Hepatocyte (in vitro differentiated cells): ENCODE measurements around the gene RGS3.

Source experiments
- CTCF ChIP-seq: fragments of 200-600 bp; sonication (generic); IDR thresholded peaks from 2 replicates; pipeline ENCODE4 v1.5.1; 2016; ENCODE audit warnings: antibody characterized with exemption, mild to moderate bottlenecking; ENCODE audit not compliant: poor library complexity
- EZH2phosphoT487 ChIP-seq: fragments of 200-600 bp; sonication (generic); IDR thresholded peaks from one replicate; pipeline ENCODE4 v1.6.1; 2018; ENCODE audit warnings: antibody characterized with exemption, mild to moderate bottlenecking, low read depth, moderate library complexity; ENCODE audit not compliant: unreplicated experiment, severe bottlenecking

- TF ChIP-seq CTCF (no peak), EZH2phosphoT487 (no peak)
Observed at GRCh38 chr9:113495526-113495925, 32.0 kb downstream of the RGS3 start.
